ENCODE measurements around the gene ABCC1. TPM values are rescaled to one million over a fixed set of nuclear protein-coding genes. Genes with fewer than 3 reads are reported as not detected.
"Not testable (repeated sequence)": the region's sequence is repeated elsewhere in the genome, so short reads cannot be mapped to it uniquely, and the experiment has no call there.

Gene ABCC1
- total RNA-seq, 1 experiment from 2014 or later = 61.9 TPM

DNA sequence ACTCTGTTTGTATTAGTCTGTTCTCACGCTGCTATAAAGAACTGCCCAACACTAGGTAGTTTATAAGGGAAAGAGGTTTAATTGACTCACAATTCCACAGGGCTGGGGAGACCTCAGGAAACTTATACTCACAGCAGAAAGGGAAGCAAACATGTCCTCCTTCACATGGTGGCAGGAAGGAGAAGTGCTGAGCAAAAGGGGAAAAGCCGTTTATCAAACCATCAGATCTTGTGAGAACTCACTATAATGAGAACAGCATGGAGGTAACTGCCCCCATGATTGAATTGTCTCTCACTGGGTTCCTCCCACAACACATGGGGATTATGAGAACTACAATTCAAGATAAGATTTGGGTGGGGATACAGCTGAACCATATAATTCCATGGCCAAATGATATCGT, 30.9 kb downstream of the ABCC1 start:
- Mint-ChIP-seq H3K4me3 (no peak overlapping the region), H3K27me3 (ENCODE audit: low read depth) (no peaks in the 10 kb centered on the region; the same call in none of the 2 replicates), H3K4me1 (peaks cover 16% of the 10 kb centered on the region), H3K9me3 (peaks cover 50% of the 10 kb centered on the region), H3K36me3 (peaks cover 75% of the 10 kb centered on the region), H3K27ac (no peak overlapping the region)
- ATAC-seq = no peak
- TF ChIP-seq ZNF317 (CRISPR knock-in tag; IDR thresholded peaks at IDR 0.05; ENCODE audit: borderline replicate concordance, low read depth) = no peak
- no peak for TF ChIP-seq KAT7 (CRISPR knock-in tag; IDR thresholded peaks at IDR 0.05; ENCODE audit: borderline replicate concordance)
- TF ChIP-seq RELA (CRISPR knock-in tag; IDR thresholded peaks at IDR 0.05; ENCODE audit: borderline replicate concordance) = no peak
- TF ChIP-seq, protein P1, sequence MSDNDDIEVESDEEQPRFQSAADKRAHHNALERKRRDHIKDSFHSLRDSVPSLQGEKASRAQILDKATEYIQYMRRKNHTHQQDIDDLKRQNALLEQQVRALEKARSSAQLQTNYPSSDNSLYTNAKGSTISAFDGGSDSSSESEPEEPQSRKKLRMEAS (CRISPR knock-in tag; IDR thresholded peaks at IDR 0.05) = no peak
- no peak for TF ChIP-seq ETV6 (CRISPR knock-in tag; IDR thresholded peaks at IDR 0.05)
- no peak for TF ChIP-seq FOXP1 (CRISPR knock-in tag; IDR thresholded peaks at IDR 0.05; ENCODE audit: borderline replicate concordance)
- TF ChIP-seq PRRX2 (CRISPR knock-in tag; IDR thresholded peaks at IDR 0.05) = no peak
- no peak for TF ChIP-seq FOXK1 (CRISPR knock-in tag; IDR thresholded peaks at IDR 0.05)
- TF ChIP-seq, protein P2, sequence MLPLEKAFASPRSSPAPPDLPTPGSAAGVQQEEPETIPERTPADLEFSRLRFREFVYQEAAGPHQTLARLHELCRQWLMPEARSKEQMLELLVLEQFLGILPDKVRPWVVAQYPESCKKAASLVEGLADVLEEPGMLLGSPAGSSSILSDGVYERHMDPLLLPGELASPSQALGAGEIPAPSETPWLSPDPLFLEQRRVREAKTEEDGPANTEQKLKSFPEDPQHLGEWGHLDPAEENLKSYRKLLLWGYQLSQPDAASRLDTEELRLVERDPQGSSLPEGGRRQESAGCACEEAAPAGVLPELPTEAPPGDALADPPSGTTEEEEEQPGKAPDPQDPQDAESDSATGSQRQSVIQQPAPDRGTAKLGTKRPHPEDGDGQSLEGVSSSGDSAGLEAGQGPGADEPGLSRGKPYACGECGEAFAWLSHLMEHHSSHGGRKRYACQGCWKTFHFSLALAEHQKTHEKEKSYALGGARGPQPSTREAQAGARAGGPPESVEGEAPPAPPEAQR (CRISPR knock-in tag; IDR thresholded peaks at IDR 0.05) = no peak
- TF ChIP-seq, protein P3, sequence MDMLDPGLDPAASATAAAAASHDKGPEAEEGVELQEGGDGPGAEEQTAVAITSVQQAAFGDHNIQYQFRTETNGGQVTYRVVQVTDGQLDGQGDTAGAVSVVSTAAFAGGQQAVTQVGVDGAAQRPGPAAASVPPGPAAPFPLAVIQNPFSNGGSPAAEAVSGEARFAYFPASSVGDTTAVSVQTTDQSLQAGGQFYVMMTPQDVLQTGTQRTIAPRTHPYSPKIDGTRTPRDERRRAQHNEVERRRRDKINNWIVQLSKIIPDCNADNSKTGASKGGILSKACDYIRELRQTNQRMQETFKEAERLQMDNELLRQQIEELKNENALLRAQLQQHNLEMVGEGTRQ (CRISPR knock-in tag; IDR thresholded peaks at IDR 0.05) = no peak
- POLR2A ChIA-PET = no interaction called here
- CTCF ChIA-PET = no interaction called here
- DNase-seq (ENCODE audit: low spot score) = no peak

DNA sequence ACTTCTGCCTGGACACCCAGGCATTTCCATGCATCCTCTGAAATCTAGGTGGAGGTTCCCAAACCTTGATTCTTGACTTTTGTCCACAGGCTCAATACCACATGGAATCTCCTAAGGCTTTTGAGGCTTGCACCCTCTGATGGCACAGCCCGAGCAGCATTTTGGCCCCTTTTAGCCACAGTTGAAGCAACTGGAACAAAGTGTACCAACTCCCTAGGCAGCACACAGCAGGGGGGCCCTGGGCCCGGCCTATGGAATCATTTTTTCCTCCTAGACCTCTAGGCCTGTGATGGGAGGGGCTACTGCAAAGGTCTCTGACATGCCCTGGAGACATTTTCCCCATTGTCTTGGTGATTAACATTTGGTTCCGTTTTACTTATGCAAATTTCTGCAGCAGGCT, 32.0 kb downstream of the ABCC1 start:
- no peak overlapping the region for H3K27ac Mint-ChIP-seq
- ATAC-seq = no peak
- peaks cover 56% of the 10 kb centered on the region for H3K9me3 Mint-ChIP-seq
- H3K4me3 Mint-ChIP-seq = no peak overlapping the region
- no peak for DNase-seq (ENCODE audit: low spot score)
- CTCF ChIA-PET = no interaction called here
- peaks cover 81% of the 10 kb centered on the region for H3K36me3 Mint-ChIP-seq
- TF ChIP-seq ZNF219 (CRISPR knock-in tag; IDR thresholded peaks at IDR 0.05; ENCODE audit: borderline replicate concordance) (no peak), ZNF317 (CRISPR knock-in tag; IDR thresholded peaks at IDR 0.05; ENCODE audit: borderline replicate concordance, low read depth) (no peak), JAZF1 (CRISPR knock-in tag; IDR thresholded peaks at IDR 0.05) (no peak), ELF4 (CRISPR knock-in tag; IDR thresholded peaks at IDR 0.05; ENCODE audit: low read depth) (no peak), CBFB (CRISPR knock-in tag; IDR thresholded peaks at IDR 0.05; ENCODE audit: low read depth) (no peak)
- POLR2A ChIA-PET = no interaction called here
- H3K27me3 Mint-ChIP-seq (ENCODE audit: low read depth) = no peaks in the 10 kb centered on the region; the same call in none of the 2 replicates
- H3K4me1 Mint-ChIP-seq = peaks cover 6% of the 10 kb centered on the region

DNA sequence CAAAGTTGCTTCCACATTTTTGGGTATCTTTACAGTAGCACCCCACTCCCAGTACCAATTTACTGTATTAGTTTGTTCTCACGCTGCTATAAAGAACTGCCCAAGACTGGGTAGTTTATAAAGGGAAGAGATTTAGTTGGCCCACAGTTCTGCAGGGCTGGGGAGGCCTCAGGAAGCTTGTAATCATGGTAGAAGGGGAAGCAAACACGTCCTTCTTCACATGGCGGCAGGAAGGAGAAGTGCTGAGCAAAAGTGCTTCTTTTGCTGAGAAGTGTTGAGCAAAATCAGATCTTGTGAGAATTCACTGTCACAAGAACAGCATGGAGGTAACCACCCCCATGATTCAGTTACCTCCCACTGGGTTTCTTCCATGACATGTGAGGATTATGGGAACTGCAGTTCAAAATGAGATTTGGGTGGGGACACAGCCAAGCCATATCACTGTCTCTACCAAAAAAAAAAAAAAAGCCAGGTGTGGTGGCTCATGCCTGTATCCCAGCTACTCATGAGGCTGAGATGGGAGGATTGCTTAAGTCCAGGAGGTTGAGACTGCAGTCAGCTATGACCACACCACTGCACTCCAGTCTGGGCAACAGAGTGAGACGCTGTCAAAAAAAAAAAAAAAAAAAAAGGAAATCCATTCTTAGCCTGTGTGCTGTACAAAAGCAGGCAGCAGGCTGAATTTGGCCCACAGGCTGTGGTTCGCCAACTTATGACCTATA, 32.9 kb downstream of the ABCC1 start:
- Mint-ChIP-seq H3K36me3 (peaks cover 83% of the 10 kb centered on the region), H3K9me3 (peaks cover 61% of the 10 kb centered on the region)
- H3K4me3 Mint-ChIP-seq; CTCF ChIA-PET; POLR2A ChIA-PET; DNase-seq (ENCODE audit: low spot score); ATAC-seq; H3K27me3 Mint-ChIP-seq (ENCODE audit: low read depth); H3K27ac Mint-ChIP-seq; H3K4me1 Mint-ChIP-seq: not testable (repeated sequence)

DNA sequence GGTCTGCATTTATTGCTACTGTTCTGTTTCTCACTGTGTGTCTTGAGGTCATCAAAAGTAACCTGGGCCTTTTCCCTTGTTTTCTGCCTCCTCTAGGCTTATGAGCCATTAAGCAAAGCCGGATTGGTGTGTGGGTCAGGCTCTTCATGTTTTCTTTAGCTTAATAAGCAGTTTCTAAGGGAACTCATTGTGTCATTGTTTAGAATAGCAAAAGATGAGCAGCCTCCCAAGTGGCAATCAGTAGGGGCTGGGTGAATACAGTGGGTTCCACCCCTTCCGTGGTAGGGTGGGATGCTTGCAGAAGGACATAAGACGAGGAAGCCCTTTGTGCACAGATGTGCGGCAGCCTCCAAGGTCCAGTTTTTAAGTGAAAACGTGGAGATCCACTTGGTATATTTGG, 34.5 kb downstream of the ABCC1 start:
- DNase-seq (ENCODE audit: low spot score) (no peak), ATAC-seq (no peak)
- Mint-ChIP-seq H3K36me3 (peaks cover 68% of the 10 kb centered on the region), H3K4me3 (no peak overlapping the region), H3K27ac (peak overlapping the region; percentile 77), H3K9me3 (peaks cover 46% of the 10 kb centered on the region), H3K27me3 (ENCODE audit: low read depth) (no peaks in the 10 kb centered on the region; the same call in none of the 2 replicates), H3K4me1 (peaks cover 21% of the 10 kb centered on the region)
- POLR2A ChIA-PET = no interaction called here
- CTCF ChIA-PET = no interaction called here
- TF ChIP-seq, protein P4, sequence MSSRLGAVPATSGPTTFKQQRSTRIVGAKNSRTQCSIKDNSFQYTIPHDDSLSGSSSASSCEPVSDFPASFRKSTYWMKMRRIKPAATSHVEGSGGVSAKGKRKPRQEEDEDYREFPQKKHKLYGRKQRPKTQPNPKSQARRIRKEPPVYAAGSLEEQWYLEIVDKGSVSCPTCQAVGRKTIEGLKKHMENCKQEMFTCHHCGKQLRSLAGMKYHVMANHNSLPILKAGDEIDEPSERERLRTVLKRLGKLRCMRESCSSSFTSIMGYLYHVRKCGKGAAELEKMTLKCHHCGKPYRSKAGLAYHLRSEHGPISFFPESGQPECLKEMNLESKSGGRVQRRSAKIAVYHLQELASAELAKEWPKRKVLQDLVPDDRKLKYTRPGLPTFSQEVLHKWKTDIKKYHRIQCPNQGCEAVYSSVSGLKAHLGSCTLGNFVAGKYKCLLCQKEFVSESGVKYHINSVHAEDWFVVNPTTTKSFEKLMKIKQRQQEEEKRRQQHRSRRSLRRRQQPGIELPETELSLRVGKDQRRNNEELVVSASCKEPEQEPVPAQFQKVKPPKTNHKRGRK (CRISPR knock-in tag; IDR thresholded peaks at IDR 0.05; ENCODE audit: borderline replicate concordance) = no peak
- TF ChIP-seq, protein P5, sequence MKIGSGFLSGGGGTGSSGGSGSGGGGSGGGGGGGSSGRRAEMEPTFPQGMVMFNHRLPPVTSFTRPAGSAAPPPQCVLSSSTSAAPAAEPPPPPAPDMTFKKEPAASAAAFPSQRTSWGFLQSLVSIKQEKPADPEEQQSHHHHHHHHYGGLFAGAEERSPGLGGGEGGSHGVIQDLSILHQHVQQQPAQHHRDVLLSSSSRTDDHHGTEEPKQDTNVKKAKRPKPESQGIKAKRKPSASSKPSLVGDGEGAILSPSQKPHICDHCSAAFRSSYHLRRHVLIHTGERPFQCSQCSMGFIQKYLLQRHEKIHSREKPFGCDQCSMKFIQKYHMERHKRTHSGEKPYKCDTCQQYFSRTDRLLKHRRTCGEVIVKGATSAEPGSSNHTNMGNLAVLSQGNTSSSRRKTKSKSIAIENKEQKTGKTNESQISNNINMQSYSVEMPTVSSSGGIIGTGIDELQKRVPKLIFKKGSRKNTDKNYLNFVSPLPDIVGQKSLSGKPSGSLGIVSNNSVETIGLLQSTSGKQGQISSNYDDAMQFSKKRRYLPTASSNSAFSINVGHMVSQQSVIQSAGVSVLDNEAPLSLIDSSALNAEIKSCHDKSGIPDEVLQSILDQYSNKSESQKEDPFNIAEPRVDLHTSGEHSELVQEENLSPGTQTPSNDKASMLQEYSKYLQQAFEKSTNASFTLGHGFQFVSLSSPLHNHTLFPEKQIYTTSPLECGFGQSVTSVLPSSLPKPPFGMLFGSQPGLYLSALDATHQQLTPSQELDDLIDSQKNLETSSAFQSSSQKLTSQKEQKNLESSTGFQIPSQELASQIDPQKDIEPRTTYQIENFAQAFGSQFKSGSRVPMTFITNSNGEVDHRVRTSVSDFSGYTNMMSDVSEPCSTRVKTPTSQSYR (CRISPR knock-in tag; IDR thresholded peaks at IDR 0.05) = no peak
- TF ChIP-seq, protein P6, sequence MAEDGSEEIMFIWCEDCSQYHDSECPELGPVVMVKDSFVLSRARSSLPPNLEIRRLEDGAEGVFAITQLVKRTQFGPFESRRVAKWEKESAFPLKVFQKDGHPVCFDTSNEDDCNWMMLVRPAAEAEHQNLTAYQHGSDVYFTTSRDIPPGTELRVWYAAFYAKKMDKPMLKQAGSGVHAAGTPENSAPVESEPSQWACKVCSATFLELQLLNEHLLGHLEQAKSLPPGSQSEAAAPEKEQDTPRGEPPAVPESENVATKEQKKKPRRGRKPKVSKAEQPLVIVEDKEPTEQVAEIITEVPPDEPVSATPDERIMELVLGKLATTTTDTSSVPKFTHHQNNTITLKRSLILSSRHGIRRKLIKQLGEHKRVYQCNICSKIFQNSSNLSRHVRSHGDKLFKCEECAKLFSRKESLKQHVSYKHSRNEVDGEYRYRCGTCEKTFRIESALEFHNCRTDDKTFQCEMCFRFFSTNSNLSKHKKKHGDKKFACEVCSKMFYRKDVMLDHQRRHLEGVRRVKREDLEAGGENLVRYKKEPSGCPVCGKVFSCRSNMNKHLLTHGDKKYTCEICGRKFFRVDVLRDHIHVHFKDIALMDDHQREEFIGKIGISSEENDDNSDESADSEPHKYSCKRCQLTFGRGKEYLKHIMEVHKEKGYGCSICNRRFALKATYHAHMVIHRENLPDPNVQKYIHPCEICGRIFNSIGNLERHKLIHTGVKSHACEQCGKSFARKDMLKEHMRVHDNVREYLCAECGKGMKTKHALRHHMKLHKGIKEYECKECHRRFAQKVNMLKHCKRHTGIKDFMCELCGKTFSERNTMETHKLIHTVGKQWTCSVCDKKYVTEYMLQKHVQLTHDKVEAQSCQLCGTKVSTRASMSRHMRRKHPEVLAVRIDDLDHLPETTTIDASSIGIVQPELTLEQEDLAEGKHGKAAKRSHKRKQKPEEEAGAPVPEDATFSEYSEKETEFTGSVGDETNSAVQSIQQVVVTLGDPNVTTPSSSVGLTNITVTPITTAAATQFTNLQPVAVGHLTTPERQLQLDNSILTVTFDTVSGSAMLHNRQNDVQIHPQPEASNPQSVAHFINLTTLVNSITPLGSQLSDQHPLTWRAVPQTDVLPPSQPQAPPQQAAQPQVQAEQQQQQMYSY (CRISPR knock-in tag; IDR thresholded peaks at IDR 0.05) = no peak

All from WTC11 (cell line).